K562 (cell line): ENCODE measurements around the gene FMO5. TPM values are rescaled to one million over a fixed set of nuclear protein-coding genes. Genes with fewer than 3 reads are reported as not detected.

Experiments
- ATF1 ChIP-seq, 2 experiments: fragments of 450-650 bp in 1 of 2; IDR thresholded peaks; 2 replicates each; pipeline ENCODE4 v1.6.1; 2016; ENCODE audit warnings: missing compliant biosample characterization in 1 of 2, missing genetic modification characterization in 1 of 2
- CHD4 ChIP-seq: fragments of 200-600 bp; sonication (generic); IDR thresholded peaks from 3 replicates; pipeline ENCODE4 v1.6.1; 2012; ENCODE audit warnings: low read depth, mild to moderate bottlenecking, mixed read lengths, low read length, inconsistent platforms; ENCODE audit not compliant: insufficient read depth, insufficient replicate concordance, poor library complexity, severe bottlenecking
- EWSR1 ChIP-seq: fragments of 450-650 bp; IDR thresholded peaks from 2 replicates; pipeline ENCODE4 v1.6.1; 2018; ENCODE audit warnings: borderline replicate concordance, mild to moderate bottlenecking, low read depth, moderate library complexity; ENCODE audit not compliant: partially characterized antibody
- IRF2 ChIP-seq: sonication (generic); formaldehyde crosslinking; IDR thresholded peaks from 2 replicates; pipeline ENCODE4 v1.8.1; 2022; ENCODE audit warnings: mild to moderate bottlenecking, missing genetic modification reagents
- MCM3 ChIP-seq: fragments of 450-650 bp; IDR thresholded peaks from 2 replicates; pipeline ENCODE4 v1.6.1; 2016
- MTA3 ChIP-seq: fragments of 450-650 bp; formaldehyde crosslinking; IDR thresholded peaks from 2 replicates; pipeline ENCODE4 v1.6.1; 2017; ENCODE audit warnings: mild to moderate bottlenecking, borderline replicate concordance
- POLR2AphosphoS5 ChIP-seq: IDR thresholded peaks from 2 replicates; pipeline ENCODE4 v1.6.1; 2011; ENCODE audit warnings: mild to moderate bottlenecking, low read depth, low read length, moderate library complexity; ENCODE audit not compliant: control insufficient read depth, insufficient read depth
- POLR2B ChIP-seq: fragments of 450-650 bp; IDR thresholded peaks from 2 replicates; pipeline ENCODE4 v1.6.1; 2018; ENCODE audit warnings: low read depth; ENCODE audit not compliant: partially characterized antibody
- XRCC5 ChIP-seq: fragments of 200-400 bp; formaldehyde crosslinking; IDR thresholded peaks from 2 replicates; pipeline ENCODE4 v1.6.1; 2017; ENCODE audit warnings: low read depth, mild to moderate bottlenecking, low read length
- ZFP1 ChIP-seq: fragments of 450-650 bp; formaldehyde crosslinking; IDR thresholded peaks from 2 replicates; pipeline ENCODE4 v1.4.0; 2020; ENCODE audit warnings: mild to moderate bottlenecking, mixed read lengths
- ZKSCAN8 ChIP-seq: fragments of 200-800 bp; sonication (Bioruptor generic); IDR thresholded peaks from 2 replicates; pipeline ENCODE4 v1.6.1; 2016; ENCODE audit warnings: missing genetic modification characterization, missing compliant biosample characterization
- ZNF668 ChIP-seq: fragments of 250-450 bp; sonication (Bioruptor Pico); IDR thresholded peaks from 2 replicates; pipeline ENCODE4 v1.8.0; 2022; ENCODE audit warnings: mild to moderate bottlenecking, inconsistent platforms
- polyA plus RNA-seq, 8 experiments: library from polyadenylated mRNA; depleted of rRNA in 4 of 8; stranded (reverse) in 5 of 8; unstranded in 3 of 8; fragments of >200 nt; fragmentation: Nextera tagmentation in 2 of 8; fragmentation: Illumina TruSeq in 1 of 8; extraction: Ambion mirVana in 2 of 8; extraction: Trizol in 1 of 8; gene quantifications; 2 replicates each; pipeline versions ENCODE4 v1.2.1 to v1.2.3, GENCODE V29; 2011 to 2014; ENCODE audit warnings: inconsistent platforms in 1 of 8, missing spikeins in 1 of 8
- total RNA-seq, 7 experiments: library from RNA; depleted of rRNA in 6 of 7; stranded (reverse); fragments of >200 nt in 6 of 7; fragmentation: Illumina TruSeq in 2 of 7; extraction: Trizol in 2 of 7; gene quantifications; 2 replicates each; pipeline versions ENCODE4 v1.2.1 to v1.2.3, GENCODE V29; 2011 to 2021; ENCODE audit warnings: low replicate concordance in 1 of 7
- TF ChIP-seq, protein P1 (sequence below), 2 experiments: fragments of 450-650 bp in 1 of 2; sonication (generic) in 1 of 2; formaldehyde crosslinking in 1 of 2; IDR thresholded peaks; 2 replicates each; pipeline versions ENCODE4 v1.7.1 to v1.9.0; 2016 to 2022; ENCODE audit warnings: inconsistent platforms in 1 of 2, mild to moderate bottlenecking in 1 of 2, missing genetic modification reagents in 1 of 2
- TF ChIP-seq, protein P2 (sequence below), 3 experiments: IDR thresholded peaks in 2 of 3; conservative IDR thresholded peaks in 1 of 3; 2 replicates each; pipeline ENCODE4 v1.5.1; 2011 to 2012; ENCODE audit warnings: low read length in 3 of 3, mild to moderate bottlenecking in 3 of 3, control low read depth in 2 of 3, improper control_type of control experiment in 1 of 3, inconsistent platforms in 1 of 3, low read depth in 1 of 3, mixed read lengths in 1 of 3, moderate library complexity in 1 of 3; ENCODE audit not compliant: insufficient read depth in 2 of 3
- TF ChIP-seq, protein P3 (sequence below): fragments of 450-650 bp; IDR thresholded peaks from 2 replicates; pipeline ENCODE4 v1.6.1; 2017; ENCODE audit warnings: antibody characterized with exemption

Gene FMO5
- total and polyA plus RNA-seq, 9 of the 15 experiments (the other 6 are each of a cell fraction or from before 2014, with no cell fraction given), result 0.11 to 0.69 (median 0.19) TPM; not detected in 1

DNA sequence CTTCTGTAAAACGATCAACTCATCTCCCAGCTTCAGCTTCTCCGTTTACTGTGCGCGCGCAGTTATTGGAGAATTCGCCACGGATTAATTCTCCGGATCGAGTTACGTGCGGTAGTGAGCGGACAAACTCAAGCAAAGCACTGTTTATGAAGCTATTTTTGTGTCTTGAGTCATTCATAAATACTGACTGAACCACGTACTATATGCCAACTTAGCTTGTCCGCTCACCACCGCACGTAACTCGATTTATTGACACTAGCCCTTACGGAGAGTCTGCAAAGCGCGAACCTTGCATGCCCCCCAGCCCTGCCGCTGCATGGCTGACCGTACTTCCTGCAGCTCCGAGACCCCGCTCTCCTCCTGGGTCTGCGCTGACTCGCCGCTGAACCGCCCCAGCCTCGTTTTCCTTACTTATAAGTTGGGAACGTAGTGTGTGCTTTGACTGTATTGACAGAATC, 18.1 kb upstream of the FMO5 start (continued):
- TF ChIP-seq, protein P1, sequence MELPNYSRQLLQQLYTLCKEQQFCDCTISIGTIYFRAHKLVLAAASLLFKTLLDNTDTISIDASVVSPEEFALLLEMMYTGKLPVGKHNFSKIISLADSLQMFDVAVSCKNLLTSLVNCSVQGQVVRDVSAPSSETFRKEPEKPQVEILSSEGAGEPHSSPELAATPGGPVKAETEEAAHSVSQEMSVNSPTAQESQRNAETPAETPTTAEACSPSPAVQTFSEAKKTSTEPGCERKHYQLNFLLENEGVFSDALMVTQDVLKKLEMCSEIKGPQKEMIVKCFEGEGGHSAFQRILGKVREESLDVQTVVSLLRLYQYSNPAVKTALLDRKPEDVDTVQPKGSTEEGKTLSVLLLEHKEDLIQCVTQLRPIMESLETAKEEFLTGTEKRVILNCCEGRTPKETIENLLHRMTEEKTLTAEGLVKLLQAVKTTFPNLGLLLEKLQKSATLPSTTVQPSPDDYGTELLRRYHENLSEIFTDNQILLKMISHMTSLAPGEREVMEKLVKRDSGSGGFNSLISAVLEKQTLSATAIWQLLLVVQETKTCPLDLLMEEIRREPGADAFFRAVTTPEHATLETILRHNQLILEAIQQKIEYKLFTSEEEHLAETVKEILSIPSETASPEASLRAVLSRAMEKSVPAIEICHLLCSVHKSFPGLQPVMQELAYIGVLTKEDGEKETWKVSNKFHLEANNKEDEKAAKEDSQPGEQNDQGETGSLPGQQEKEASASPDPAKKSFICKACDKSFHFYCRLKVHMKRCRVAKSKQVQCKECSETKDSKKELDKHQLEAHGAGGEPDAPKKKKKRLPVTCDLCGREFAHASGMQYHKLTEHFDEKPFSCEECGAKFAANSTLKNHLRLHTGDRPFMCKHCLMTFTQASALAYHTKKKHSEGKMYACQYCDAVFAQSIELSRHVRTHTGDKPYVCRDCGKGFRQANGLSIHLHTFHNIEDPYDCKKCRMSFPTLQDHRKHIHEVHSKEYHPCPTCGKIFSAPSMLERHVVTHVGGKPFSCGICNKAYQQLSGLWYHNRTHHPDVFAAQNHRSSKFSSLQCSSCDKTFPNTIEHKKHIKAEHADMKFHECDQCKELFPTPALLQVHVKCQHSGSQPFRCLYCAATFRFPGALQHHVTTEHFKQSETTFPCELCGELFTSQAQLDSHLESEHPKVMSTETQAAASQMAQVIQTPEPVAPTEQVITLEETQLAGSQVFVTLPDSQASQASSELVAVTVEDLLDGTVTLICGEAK (IDR thresholded peaks at IDR 0.05), result no peak
- TF ChIP-seq, protein P1 (CRISPR knock-in tag; IDR thresholded peaks at IDR 0.05), result no peak
- no peak for TF ChIP-seq MTA3
- no peak for TF ChIP-seq IRF2 (CRISPR knock-in tag)
- no peak for TF ChIP-seq POLR2B
- no peak for TF ChIP-seq ATF1 (CRISPR knock-in tag; IDR thresholded peaks at IDR 0.05)
- TF ChIP-seq ATF1 (tag; IDR thresholded peaks at IDR 0.05), result no peak
- TF ChIP-seq, protein P2, sequence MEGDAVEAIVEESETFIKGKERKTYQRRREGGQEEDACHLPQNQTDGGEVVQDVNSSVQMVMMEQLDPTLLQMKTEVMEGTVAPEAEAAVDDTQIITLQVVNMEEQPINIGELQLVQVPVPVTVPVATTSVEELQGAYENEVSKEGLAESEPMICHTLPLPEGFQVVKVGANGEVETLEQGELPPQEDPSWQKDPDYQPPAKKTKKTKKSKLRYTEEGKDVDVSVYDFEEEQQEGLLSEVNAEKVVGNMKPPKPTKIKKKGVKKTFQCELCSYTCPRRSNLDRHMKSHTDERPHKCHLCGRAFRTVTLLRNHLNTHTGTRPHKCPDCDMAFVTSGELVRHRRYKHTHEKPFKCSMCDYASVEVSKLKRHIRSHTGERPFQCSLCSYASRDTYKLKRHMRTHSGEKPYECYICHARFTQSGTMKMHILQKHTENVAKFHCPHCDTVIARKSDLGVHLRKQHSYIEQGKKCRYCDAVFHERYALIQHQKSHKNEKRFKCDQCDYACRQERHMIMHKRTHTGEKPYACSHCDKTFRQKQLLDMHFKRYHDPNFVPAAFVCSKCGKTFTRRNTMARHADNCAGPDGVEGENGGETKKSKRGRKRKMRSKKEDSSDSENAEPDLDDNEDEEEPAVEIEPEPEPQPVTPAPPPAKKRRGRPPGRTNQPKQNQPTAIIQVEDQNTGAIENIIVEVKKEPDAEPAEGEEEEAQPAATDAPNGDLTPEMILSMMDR (IDR thresholded peaks at IDR 0.05 in 2 of 3, conservative IDR thresholded peaks at IDR 0.05 in 1 of 3; ENCODE audit: insufficient read depth in 2 of 3, low read depth in 1 of 3, low read length in 3 of 3), result no peak
- TF ChIP-seq XRCC5, result no peak
- no peak for TF ChIP-seq MCM3
- TF ChIP-seq ZNF668 (CRISPR knock-in tag), result no peak
- TF ChIP-seq, protein P3, sequence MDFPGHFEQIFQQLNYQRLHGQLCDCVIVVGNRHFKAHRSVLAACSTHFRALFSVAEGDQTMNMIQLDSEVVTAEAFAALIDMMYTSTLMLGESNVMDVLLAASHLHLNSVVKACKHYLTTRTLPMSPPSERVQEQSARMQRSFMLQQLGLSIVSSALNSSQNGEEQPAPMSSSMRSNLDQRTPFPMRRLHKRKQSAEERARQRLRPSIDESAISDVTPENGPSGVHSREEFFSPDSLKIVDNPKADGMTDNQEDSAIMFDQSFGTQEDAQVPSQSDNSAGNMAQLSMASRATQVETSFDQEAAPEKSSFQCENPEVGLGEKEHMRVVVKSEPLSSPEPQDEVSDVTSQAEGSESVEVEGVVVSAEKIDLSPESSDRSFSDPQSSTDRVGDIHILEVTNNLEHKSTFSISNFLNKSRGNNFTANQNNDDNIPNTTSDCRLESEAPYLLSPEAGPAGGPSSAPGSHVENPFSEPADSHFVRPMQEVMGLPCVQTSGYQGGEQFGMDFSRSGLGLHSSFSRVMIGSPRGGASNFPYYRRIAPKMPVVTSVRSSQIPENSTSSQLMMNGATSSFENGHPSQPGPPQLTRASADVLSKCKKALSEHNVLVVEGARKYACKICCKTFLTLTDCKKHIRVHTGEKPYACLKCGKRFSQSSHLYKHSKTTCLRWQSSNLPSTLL, result no peak
- TF ChIP-seq EWSR1, result no peak
- TF ChIP-seq CHD4, result no peak
- no peak for TF ChIP-seq ZKSCAN8 (CRISPR knock-in tag)
- no peak for TF ChIP-seq ZFP1 (CRISPR knock-in tag)
- no peak for TF ChIP-seq POLR2AphosphoS5
